SK-N-SH treated with all-trans-retinoic acid at 6 μM for 48 hours (cell line): Measurements from ENCODE around the gene CPNE2.
A peak's percentile ranks its signal among the peaks of the same experiment; 100 is the strongest.

Source experiments
- ATAC-seq: fragments of 200-7000 bp; cut with Tn5 transposase; 3 replicates; pipeline ENCODE4 v1.9.1; 2020; ENCODE audit warnings: mild to moderate bottlenecking, moderate library complexity
- ARNTL ChIP-seq: fragments of 450-650 bp; formaldehyde crosslinking; IDR thresholded peaks from 2 replicates; pipeline ENCODE4 v1.5.0; 2020; ENCODE audit warnings: low read depth, mild to moderate bottlenecking, moderate library complexity, borderline replicate concordance
- BACH2 ChIP-seq: fragments of 250-450 bp; sonication (Bioruptor Pico); IDR thresholded peaks from 2 replicates; pipeline ENCODE4 v1.9.0; 2021; ENCODE audit warnings: mild to moderate bottlenecking, borderline replicate concordance
- CSDC2 ChIP-seq: fragments of 250-450 bp; sonication (Bioruptor Pico); IDR thresholded peaks from 2 replicates; pipeline ENCODE4 v1.5.0; 2020; ENCODE audit warnings: mild to moderate bottlenecking, moderate library complexity
- ESRRG ChIP-seq: fragments of 250-450 bp; sonication (Bioruptor Pico); IDR thresholded peaks from 2 replicates; pipeline ENCODE4 v1.6.1; 2021; ENCODE audit warnings: mild to moderate bottlenecking
- GLIS3 ChIP-seq: fragments of 250-450 bp; sonication (Bioruptor Pico); IDR thresholded peaks from 2 replicates; pipeline ENCODE4 v1.5.0; 2020; ENCODE audit warnings: mild to moderate bottlenecking, moderate library complexity
- ISL1 ChIP-seq: fragments of 250-450 bp; sonication (Bioruptor Pico); IDR thresholded peaks from 2 replicates; pipeline ENCODE4 v2.1.2; 2022; ENCODE audit warnings: mild to moderate bottlenecking, moderate library complexity
- OSR1 ChIP-seq: fragments of 250-450 bp; sonication (Bioruptor Pico); IDR thresholded peaks from 2 replicates; pipeline ENCODE4 v1.8.0; 2022; ENCODE audit warnings: moderate library complexity, mild to moderate bottlenecking, inconsistent platforms
- PPARA ChIP-seq: fragments of 250-450 bp; sonication (Bioruptor Pico); IDR thresholded peaks from 2 replicates; pipeline ENCODE4 v1.5.0; 2020; ENCODE audit warnings: mild to moderate bottlenecking, borderline replicate concordance
- SNAI2 ChIP-seq: fragments of 250-450 bp; sonication (Bioruptor Pico); IDR thresholded peaks from 2 replicates; pipeline ENCODE4 v1.5.0; 2020; ENCODE audit warnings: mild to moderate bottlenecking, moderate library complexity
- TCF4 ChIP-seq: fragments of 250-450 bp; sonication (Bioruptor Pico); IDR thresholded peaks from 2 replicates; pipeline ENCODE4 v1.8.0; 2021; ENCODE audit warnings: mild to moderate bottlenecking, moderate library complexity, borderline replicate concordance
- TOX ChIP-seq: fragments of 250-450 bp; sonication (Bioruptor Pico); IDR thresholded peaks from 2 replicates; pipeline ENCODE4 v1.8.0; 2021; ENCODE audit warnings: mild to moderate bottlenecking, moderate library complexity, borderline replicate concordance
- ZC3H10 ChIP-seq: fragments of 250-450 bp; sonication (Bioruptor Pico); IDR thresholded peaks from 2 replicates; pipeline ENCODE4 v1.5.1; 2021; ENCODE audit warnings: mild to moderate bottlenecking, moderate library complexity
- ZFP3 ChIP-seq: fragments of 250-450 bp; sonication (Bioruptor Pico); IDR thresholded peaks from 2 replicates; pipeline ENCODE4 v1.5.0; 2020; ENCODE audit warnings: mild to moderate bottlenecking, moderate library complexity
- ZFP30 ChIP-seq: fragments of 450-650 bp; formaldehyde crosslinking; IDR thresholded peaks from 2 replicates; pipeline ENCODE4 v1.5.0; 2022; ENCODE audit warnings: mild to moderate bottlenecking, moderate library complexity
- ZNF565 ChIP-seq: fragments of 450-650 bp; formaldehyde crosslinking; conservative IDR thresholded peaks from 2 replicates; pipeline ENCODE4 v1.5.0; 2020; ENCODE audit warnings: low read depth, mild to moderate bottlenecking, moderate library complexity
- ZNF70 ChIP-seq: fragments of 450-650 bp; formaldehyde crosslinking; IDR thresholded peaks from 2 replicates; pipeline ENCODE4 v1.5.0; 2020; ENCODE audit warnings: mild to moderate bottlenecking, moderate library complexity
- ZNF8 ChIP-seq: fragments of 450-650 bp; formaldehyde crosslinking; IDR thresholded peaks from 2 replicates; pipeline ENCODE4 v1.5.0; 2020; ENCODE audit warnings: mild to moderate bottlenecking, moderate library complexity
- TF ChIP-seq, protein P1 (sequence below): fragments of 250-450 bp; sonication (Bioruptor Pico); IDR thresholded peaks from 2 replicates; pipeline ENCODE4 v1.8.0; 2020; ENCODE audit warnings: mild to moderate bottlenecking, moderate library complexity, borderline replicate concordance
- TF ChIP-seq, protein P2 (sequence below): fragments of 250-450 bp; sonication (Bioruptor Pico); IDR thresholded peaks from 2 replicates; pipeline ENCODE4 v1.5.0; 2020; ENCODE audit warnings: mild to moderate bottlenecking, moderate library complexity
- TF ChIP-seq, protein P3 (sequence below): fragments of 250-450 bp; sonication (Bioruptor Pico); IDR thresholded peaks from 2 replicates; pipeline ENCODE4 v1.8.0; 2021; ENCODE audit warnings: low read depth, mild to moderate bottlenecking, moderate library complexity, borderline replicate concordance
- TF ChIP-seq, protein P4 (sequence below): fragments of 250-450 bp; sonication (Bioruptor Pico); IDR thresholded peaks from 2 replicates; pipeline ENCODE4 v1.5.1; 2021; ENCODE audit warnings: mild to moderate bottlenecking, moderate library complexity

CPNE2 gene

DNA sequence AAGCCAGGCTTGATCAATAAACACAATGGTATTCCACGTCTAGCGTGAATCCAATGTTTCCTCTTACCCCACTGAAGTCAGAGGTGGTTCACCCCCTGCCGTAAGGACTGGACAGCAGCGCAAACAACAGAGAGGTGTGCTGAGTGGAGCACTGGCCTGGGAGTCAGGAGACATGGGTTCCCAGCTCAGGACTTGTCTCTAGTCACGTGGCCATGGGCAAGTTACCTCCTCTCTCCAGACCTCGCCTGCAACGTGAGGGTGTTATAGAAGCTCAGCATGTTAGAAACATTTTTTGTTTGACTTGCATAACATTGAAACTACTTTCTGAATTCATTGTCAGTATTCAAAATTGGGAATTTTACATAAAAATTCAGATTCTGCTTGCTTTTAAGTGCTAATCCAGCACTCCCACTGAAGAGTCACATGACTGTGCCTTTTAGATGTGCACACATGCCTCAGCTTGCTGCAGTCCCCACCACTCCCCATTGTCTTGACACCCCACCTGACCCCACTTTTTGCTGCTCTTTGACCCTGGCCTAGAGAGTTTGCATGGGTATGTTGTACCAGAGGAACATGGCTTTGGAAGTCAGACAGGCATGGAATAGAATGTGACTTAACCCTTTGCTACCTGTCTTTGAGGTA, 8.8 kb upstream of the CPNE2 start:
- ATAC-seq: no peak
- TF ChIP-seq TOX (CRISPR knock-in tag) (no peak), BACH2 (CRISPR knock-in tag) (no peak), ZFP3 (CRISPR knock-in tag) (no peak)
- TF ChIP-seq, protein P1, sequence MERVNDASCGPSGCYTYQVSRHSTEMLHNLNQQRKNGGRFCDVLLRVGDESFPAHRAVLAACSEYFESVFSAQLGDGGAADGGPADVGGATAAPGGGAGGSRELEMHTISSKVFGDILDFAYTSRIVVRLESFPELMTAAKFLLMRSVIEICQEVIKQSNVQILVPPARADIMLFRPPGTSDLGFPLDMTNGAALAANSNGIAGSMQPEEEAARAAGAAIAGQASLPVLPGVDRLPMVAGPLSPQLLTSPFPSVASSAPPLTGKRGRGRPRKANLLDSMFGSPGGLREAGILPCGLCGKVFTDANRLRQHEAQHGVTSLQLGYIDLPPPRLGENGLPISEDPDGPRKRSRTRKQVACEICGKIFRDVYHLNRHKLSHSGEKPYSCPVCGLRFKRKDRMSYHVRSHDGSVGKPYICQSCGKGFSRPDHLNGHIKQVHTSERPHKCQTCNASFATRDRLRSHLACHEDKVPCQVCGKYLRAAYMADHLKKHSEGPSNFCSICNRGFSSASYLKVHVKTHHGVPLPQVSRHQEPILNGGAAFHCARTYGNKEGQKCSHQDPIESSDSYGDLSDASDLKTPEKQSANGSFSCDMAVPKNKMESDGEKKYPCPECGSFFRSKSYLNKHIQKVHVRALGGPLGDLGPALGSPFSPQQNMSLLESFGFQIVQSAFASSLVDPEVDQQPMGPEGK (CRISPR knock-in tag): no peak

DNA sequence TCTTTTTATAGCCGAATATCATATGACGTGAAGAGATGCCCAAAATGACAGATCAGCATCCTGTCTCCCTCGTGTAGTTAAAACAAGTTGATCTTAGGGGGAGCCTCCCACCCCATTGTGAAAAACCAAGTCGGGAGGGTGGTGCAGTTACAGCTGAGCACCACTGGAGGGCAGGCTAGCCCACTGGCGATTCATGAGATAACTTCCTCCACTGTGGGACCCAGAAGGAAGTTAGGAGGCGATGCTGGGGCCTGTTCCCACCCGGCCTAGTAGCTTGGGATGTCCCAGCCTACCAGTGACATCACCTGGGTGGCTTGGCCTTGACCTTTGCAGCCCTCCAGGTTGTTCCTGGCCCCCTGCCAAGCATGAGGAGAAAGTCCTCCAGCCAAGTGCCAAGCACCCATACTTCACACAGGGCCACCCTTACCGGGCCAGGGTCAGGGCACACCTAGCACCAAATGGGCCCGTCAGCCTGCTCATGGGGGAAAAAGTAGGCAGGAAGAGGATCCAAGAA, 8.1 kb upstream of the CPNE2 start:
- ATAC-seq: peak; percentile 86

DNA sequence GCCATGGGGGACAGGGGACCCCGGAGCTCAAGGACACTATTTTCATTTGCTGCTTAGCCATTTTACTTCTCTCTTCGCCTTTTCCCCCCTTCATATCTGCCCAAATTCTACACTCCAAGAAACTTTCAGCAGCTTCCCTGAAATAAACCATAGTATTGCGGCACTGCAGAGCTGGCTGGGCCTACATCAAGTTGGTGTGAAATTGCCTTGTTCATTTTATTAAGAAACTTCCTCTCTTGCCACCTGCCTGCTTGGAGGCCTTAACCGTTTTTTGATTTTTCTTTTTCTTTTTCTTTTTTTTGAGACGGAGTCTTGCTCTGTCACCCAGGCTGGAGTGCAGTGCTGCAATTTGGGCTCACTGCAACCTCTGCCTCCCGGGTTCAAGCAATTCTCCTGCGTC, 7.4 kb upstream of the CPNE2 start:
- TF ChIP-seq ISL1: no peak
- no peak for TF ChIP-seq ZC3H10 (CRISPR knock-in tag)
- TF ChIP-seq GLIS3 (CRISPR knock-in tag): no peak
- TF ChIP-seq, protein P2, sequence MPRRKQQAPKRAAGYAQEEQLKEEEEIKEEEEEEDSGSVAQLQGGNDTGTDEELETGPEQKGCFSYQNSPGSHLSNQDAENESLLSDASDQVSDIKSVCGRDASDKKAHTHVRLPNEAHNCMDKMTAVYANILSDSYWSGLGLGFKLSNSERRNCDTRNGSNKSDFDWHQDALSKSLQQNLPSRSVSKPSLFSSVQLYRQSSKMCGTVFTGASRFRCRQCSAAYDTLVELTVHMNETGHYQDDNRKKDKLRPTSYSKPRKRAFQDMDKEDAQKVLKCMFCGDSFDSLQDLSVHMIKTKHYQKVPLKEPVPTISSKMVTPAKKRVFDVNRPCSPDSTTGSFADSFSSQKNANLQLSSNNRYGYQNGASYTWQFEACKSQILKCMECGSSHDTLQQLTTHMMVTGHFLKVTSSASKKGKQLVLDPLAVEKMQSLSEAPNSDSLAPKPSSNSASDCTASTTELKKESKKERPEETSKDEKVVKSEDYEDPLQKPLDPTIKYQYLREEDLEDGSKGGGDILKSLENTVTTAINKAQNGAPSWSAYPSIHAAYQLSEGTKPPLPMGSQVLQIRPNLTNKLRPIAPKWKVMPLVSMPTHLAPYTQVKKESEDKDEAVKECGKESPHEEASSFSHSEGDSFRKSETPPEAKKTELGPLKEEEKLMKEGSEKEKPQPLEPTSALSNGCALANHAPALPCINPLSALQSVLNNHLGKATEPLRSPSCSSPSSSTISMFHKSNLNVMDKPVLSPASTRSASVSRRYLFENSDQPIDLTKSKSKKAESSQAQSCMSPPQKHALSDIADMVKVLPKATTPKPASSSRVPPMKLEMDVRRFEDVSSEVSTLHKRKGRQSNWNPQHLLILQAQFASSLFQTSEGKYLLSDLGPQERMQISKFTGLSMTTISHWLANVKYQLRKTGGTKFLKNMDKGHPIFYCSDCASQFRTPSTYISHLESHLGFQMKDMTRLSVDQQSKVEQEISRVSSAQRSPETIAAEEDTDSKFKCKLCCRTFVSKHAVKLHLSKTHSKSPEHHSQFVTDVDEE (CRISPR knock-in tag): no peak
- no peak for TF ChIP-seq SNAI2
- no peak for TF ChIP-seq BACH2 (CRISPR knock-in tag)
- no peak for TF ChIP-seq ARNTL (CRISPR knock-in tag)
- TF ChIP-seq TOX (CRISPR knock-in tag): no peak
- TF ChIP-seq PPARA (CRISPR knock-in tag): no peak
- TF ChIP-seq ZNF8: no peak
- no peak for TF ChIP-seq CSDC2
- TF ChIP-seq ZNF565: no peak
- ATAC-seq: no peak

More for the DNA sequence above, 8.1 kb upstream of the CPNE2 start:
- no peak for TF ChIP-seq PPARA (CRISPR knock-in tag)
- no peak for TF ChIP-seq ZNF70 (CRISPR knock-in tag)
- TF ChIP-seq, protein P1 (CRISPR knock-in tag): no peak
- TF ChIP-seq TOX (CRISPR knock-in tag): no peak
- TF ChIP-seq, protein P3, sequence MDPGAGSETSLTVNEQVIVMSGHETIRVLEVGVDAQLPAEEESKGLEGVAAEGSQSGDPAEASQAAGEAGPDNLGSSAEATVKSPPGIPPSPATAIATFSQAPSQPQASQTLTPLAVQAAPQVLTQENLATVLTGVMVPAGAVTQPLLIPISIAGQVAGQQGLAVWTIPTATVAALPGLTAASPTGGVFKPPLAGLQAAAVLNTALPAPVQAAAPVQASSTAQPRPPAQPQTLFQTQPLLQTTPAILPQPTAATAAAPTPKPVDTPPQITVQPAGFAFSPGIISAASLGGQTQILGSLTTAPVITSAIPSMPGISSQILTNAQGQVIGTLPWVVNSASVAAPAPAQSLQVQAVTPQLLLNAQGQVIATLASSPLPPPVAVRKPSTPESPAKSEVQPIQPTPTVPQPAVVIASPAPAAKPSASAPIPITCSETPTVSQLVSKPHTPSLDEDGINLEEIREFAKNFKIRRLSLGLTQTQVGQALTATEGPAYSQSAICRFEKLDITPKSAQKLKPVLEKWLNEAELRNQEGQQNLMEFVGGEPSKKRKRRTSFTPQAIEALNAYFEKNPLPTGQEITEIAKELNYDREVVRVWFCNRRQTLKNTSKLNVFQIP: no peak
- TF ChIP-seq ZFP30: no peak
- TF ChIP-seq ESRRG (CRISPR knock-in tag): no peak
- 0 out of 2 replicates have a peak, but pooled peaks have one; percentile 19 for TF ChIP-seq GLIS3 (CRISPR knock-in tag)
- no peak for TF ChIP-seq ZNF8

DNA sequence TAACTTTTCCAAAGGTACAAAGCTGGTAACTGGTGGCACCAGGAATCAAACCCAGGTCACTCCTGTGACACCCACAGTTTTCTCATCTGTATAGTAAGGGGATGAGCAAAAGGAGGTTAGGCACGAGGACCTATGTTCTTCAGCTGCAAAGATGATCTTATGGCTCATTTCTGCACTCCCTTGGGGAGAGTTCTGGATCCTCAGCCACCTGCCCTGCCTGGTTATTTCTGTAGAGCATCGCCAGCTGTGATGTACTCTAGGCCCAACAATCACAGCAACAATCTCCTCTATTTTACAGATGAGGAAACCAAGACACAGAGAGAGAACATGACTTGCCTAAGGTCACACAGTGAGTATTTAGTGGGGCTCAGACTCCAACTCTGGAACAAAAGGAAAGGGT, 5.4 kb upstream of the CPNE2 start:
- no peak for ATAC-seq
- TF ChIP-seq BACH2 (CRISPR knock-in tag) (no peak), OSR1 (CRISPR knock-in tag) (no peak), CSDC2 (no peak), ISL1 (no peak), TCF4 (CRISPR knock-in tag) (no peak), TOX (CRISPR knock-in tag) (no peak), SNAI2 (no peak), ZNF565 (no peak), ARNTL (CRISPR knock-in tag) (no peak), PPARA (CRISPR knock-in tag) (no peak), ZNF70 (CRISPR knock-in tag) (no peak)
- TF ChIP-seq, protein P3: no peak
- TF ChIP-seq, protein P4, sequence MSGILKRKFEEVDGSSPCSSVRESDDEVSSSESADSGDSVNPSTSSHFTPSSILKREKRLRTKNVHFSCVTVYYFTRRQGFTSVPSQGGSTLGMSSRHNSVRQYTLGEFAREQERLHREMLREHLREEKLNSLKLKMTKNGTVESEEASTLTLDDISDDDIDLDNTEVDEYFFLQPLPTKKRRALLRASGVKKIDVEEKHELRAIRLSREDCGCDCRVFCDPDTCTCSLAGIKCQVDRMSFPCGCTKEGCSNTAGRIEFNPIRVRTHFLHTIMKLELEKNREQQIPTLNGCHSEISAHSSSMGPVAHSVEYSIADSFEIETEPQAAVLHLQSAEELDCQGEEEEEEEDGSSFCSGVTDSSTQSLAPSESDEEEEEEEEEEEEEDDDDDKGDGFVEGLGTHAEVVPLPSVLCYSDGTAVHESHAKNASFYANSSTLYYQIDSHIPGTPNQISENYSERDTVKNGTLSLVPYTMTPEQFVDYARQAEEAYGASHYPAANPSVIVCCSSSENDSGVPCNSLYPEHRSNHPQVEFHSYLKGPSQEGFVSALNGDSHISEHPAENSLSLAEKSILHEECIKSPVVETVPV (CRISPR knock-in tag): no peak
- TF ChIP-seq, protein P1 (CRISPR knock-in tag): no peak
